Colonic mucosa (tissue), 4 donors: ENCODE results near the gene ZNF606. TPM values are rescaled to one million over a fixed set of nuclear protein-coding genes. Genes with fewer than 3 reads are reported as not detected.
A peak's percentile ranks its signal among the peaks of the same experiment; 100 is the strongest.

Experiments
- DNase-seq: peaks from one replicate; pipeline ENCODE4 v3.0.0-alpha.2; 2020
- H3K27ac ChIP-seq: fragments of 200-600 bp; one replicate; pipeline ENCODE4 v1.8.0; 2021
- H3K27me3 ChIP-seq: fragments of 200-600 bp; one replicate; pipeline ENCODE4 v1.8.0; 2021
- H3K36me3 ChIP-seq: fragments of 200-600 bp; one replicate; pipeline ENCODE4 v1.8.0; 2021
- H3K4me1 ChIP-seq: fragments of 200-600 bp; one replicate; pipeline ENCODE4 v1.8.0; 2021; ENCODE audit warnings: mild to moderate bottlenecking
- H3K4me3 ChIP-seq: fragments of 200-600 bp; one replicate; pipeline ENCODE4 v1.8.0; 2021
- H3K9ac ChIP-seq, 2 donors: one replicate each; pipeline ENCODE4 v1.7.0; 2013; ENCODE audit warnings: control low read depth in 2 of 2, low read depth in 2 of 2, low read length in 2 of 2
- H3K9me3 ChIP-seq: fragments of 200-600 bp; one replicate; pipeline ENCODE4 v1.8.0; 2021
- intact Hi-C: fragments of 100-400 bp; cut with DNase I; formaldehyde crosslinking; loops from one replicate; pipeline ENCODE4 v1.14.1; 2022
- total RNA-seq, 2 donors: library from RNA; stranded (reverse); fragmentation: NEBNext Ultra II Directional in 1 of 2; extraction: Animal tissue kit (Norgen Biotek cat#: 25700) in 1 of 2; gene quantifications; one replicate each; pipeline ENCODE4 v1.2.1, GENCODE V29; 2021
- TF ChIP-seq, protein P1 (sequence below): fragments of 200-600 bp; IDR thresholded peaks from one replicate; pipeline ENCODE4 v1.8.0; 2022; ENCODE audit warnings: antibody characterized with exemption, mild to moderate bottlenecking
- donor health status: healthy.
- donor health status: DM: no; HTN: no; CAD: no.
- donor health status: DM: no; HTN: no; CAD: no.

The ZNF606 gene
- total RNA-seq, 2 donors from 2014 or later, result 8.7 to 12.2 TPM

DNA sequence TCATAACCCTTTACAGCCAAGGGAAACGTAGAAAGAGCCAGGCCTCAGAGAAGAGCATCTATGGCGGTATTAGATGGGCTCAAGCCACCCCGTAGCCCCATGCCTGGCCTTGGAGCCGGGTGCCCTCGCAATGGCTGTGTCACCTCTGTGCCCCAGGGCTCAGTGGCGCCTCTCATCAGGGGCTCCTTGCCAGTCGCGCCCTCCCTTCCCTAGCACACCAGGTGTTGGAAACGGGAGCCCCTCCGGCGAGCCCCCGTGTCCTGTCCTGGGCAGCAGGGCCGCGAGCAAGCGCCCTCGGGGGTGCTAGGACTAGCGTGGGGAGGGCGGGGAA, 55.6 kb downstream of the ZNF606 start:
- H3K36me3 ChIP-seq, result peaks cover 2% of the 10 kb centered on the region
- H3K4me3 ChIP-seq, result peak overlapping the region; percentile 89
- no peaks in the 10 kb centered on the region for H3K27me3 ChIP-seq
- H3K27ac ChIP-seq, result peak overlapping the region; percentile 15
- no peaks in the 10 kb centered on the region for H3K9me3 ChIP-seq
- no peak for DNase-seq
- intact Hi-C loops, result no loop called here
- H3K4me1 ChIP-seq, result no peaks in the 10 kb centered on the region
- TF ChIP-seq, protein P1, sequence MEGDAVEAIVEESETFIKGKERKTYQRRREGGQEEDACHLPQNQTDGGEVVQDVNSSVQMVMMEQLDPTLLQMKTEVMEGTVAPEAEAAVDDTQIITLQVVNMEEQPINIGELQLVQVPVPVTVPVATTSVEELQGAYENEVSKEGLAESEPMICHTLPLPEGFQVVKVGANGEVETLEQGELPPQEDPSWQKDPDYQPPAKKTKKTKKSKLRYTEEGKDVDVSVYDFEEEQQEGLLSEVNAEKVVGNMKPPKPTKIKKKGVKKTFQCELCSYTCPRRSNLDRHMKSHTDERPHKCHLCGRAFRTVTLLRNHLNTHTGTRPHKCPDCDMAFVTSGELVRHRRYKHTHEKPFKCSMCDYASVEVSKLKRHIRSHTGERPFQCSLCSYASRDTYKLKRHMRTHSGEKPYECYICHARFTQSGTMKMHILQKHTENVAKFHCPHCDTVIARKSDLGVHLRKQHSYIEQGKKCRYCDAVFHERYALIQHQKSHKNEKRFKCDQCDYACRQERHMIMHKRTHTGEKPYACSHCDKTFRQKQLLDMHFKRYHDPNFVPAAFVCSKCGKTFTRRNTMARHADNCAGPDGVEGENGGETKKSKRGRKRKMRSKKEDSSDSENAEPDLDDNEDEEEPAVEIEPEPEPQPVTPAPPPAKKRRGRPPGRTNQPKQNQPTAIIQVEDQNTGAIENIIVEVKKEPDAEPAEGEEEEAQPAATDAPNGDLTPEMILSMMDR, result no peak
- peak overlapping the region; percentile 79 to 87 for H3K9ac ChIP-seq

DNA sequence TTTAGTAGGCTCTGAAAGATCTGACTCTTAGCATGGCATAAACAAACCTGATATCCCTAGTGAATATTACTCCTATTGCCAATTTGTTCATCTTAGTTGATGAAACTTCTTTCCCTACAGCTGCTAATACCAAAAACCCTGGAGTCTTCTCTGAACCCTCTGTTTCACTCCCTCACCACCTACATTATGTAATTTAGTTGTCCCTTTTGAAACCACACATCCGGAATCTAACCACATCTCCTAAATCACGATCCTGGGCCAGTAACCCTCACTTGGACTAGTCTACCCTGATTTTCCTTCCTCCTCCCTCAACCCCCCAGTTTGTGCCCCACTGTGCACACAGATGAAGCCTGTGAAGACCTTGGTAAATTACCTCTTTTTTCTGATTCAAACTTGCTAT, 56.3 kb downstream of the ZNF606 start:
- Histone ChIP-seq H3K9me3 (no peaks in the 10 kb centered on the region), H3K27ac (no peak overlapping the region)
- intact Hi-C loops, result no loop called here

DNA sequence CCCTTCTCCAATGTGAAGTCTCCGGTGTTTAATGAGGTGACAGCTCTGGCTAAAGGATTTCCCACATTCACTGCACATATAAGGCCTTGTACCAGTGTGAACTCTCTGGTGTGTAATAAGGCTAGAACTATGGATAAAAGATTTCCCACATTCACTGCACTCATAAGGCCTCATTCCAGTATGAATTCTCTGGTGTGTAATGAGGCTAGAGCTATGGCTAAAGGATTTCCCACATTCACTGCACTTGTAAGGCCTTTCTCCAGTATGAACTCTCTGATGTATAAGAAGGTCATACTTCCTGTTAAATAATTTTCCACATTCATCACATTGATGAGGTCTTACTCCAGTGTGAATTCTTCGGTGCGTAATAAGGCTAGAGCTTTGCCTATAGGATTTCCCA, 61.0 kb downstream of the ZNF606 start:
- Histone ChIP-seq H3K4me3 (no peak overlapping the region), H3K9me3 (no peaks in the 10 kb centered on the region), H3K36me3 (peaks cover 9% of the 10 kb centered on the region), H3K27ac (no peak overlapping the region), H3K9ac (no peak overlapping the region), H3K4me1 (no peaks in the 10 kb centered on the region), H3K27me3 (no peaks in the 10 kb centered on the region)
- intact Hi-C loops, result no loop called here
- TF ChIP-seq, protein P1, result no peak
- no peak for DNase-seq

More for the DNA sequence above, 56.3 kb downstream of the ZNF606 start:
- H3K4me1 ChIP-seq, result no peaks in the 10 kb centered on the region
- H3K36me3 ChIP-seq, result peaks cover 9% of the 10 kb centered on the region
- H3K27me3 ChIP-seq, result no peaks in the 10 kb centered on the region
- H3K9ac ChIP-seq, result no peak overlapping the region
- TF ChIP-seq, protein P1, result no peak
- DNase-seq, result no peak
- H3K4me3 ChIP-seq, result peak overlapping the region; percentile 89

DNA sequence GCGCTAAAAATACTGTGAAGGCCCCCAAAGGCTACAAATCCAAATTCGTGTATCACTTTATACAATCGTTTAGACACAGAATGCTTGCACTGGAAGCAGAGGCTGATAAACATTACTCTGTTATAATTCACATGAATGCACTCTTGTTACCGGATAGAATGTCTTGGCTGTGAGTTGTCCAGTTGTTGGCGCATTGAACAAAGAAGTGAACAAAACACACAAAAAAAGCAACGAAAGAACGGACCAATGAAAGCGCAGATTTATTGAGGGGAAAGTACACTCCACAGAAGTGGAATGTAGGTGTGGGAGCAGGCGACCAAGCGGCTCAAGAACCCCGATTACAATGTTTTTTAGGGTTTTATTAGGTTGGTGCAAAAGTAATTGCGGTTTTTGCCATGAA, 66.9 kb downstream of the ZNF606 start:
- no peaks in the 10 kb centered on the region for H3K36me3 ChIP-seq

DNA sequence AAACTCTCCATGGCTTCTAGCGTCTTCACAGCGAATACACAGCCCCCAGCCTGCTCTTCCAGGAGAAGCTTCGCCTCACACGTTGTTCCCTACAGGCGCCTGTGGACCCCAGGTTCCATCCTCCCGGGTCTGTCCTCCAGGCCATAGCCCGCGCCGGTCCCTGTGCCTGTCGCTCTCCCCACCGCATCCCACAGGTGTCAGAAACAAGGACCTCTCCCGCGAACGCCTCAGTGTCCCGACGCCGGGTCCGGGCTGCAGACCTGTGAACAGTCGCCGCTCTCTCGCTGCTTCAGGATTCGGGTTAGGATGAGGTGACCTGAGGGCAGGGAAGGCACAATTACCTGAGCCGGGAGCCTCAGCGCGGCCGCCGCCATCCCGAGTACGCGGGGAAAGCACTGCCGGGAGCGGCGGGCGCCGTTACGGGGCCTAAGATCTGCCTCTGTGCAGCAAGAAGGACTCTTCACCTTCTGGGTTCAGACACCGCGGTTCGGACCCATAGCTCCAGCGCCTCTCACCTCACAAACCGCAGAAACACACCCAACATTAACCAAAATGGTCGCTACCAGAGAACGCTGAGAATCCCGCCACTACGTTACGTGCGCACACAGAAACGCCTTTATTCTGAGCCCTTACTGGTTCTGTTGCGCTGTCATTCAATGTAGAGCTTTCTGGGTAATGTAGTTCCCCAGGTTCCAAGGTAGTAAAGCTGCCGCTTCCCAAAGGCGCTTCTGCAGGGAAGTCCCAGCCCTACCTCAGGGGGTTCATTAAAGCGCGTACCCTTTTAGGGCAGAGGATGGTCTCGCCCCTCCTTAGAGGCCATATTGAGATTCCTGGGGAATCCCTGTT, 67.6 kb downstream of the ZNF606 start, which contains the start of gene ZNF418:
Gene ZNF418, minus strand, starts transcription at position 583 of the 846 bp plus-strand sequence. CDS start 1,580 bp downstream, outside the sequence.
- peak; percentile 67 for DNase-seq
- intact Hi-C loops, result no loop called here
- Histone ChIP-seq H3K9me3 (no peaks in the 10 kb centered on the region), H3K36me3 (no peaks in the 10 kb centered on the region), H3K4me3 (peak within 1 kb of the TSS; percentile 45), H3K27ac (no peak within 1 kb of the TSS), H3K9ac (peak within 1 kb of the TSS in 1 of 2 donors; percentile 33), H3K4me1 (no peaks in the 10 kb centered on the region), H3K27me3 (no peaks in the 10 kb centered on the region)
- TF ChIP-seq, protein P1, result no peak

More for the DNA sequence above, 66.9 kb downstream of the ZNF606 start:
- intact Hi-C loops, result no loop called here
- TF ChIP-seq, protein P1, result no peak
- Histone ChIP-seq H3K27me3 (no peaks in the 10 kb centered on the region), H3K9ac (no peak overlapping the region), H3K27ac (no peak overlapping the region), H3K4me1 (no peaks in the 10 kb centered on the region), H3K4me3 (no peak overlapping the region), H3K9me3 (no peaks in the 10 kb centered on the region)
- no peak for DNase-seq
